Stimulated activated CD8-positive, alpha-beta memory T cell treated with anti-CD3 and anti-CD28 coated beads, Interleukin-4, amount 100 ng/mL, for 48 hours (primary cell): ENCODE measurements around the gene RRAGC.
"Not testable (repeated sequence)": the region's sequence is repeated elsewhere in the genome, so short reads cannot be mapped to it uniquely, and the experiment has no call there.

Experiments used
- DNase-seq: peaks from one replicate; pipeline ENCODE4 v3.0.0-alpha.2; 2020

Gene RRAGC

DNA sequence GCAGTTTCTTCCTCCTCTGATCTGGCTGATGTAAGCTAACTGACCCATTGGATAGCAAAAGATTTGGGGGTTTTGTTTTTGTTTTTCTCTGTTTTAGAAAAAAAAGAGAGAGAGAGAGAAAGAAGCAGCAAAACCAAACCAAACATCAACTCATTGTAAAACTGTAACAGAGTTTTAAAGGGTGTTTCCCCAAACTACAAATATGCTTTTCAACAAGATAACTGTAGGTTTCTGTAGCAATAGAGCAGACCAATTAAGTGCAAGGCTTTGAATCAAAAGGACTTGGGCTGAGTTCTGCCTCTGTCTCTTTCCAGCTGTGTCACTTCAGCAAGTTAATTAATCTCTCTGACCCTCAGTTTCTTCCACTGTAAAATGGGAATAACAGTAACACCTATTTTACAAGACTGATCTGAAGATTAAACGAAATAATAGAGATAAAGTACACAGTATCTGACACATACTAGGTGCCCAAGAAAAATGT lies 44.5 kb downstream of the RRAGC start:
- no peak for DNase-seq

DNA sequence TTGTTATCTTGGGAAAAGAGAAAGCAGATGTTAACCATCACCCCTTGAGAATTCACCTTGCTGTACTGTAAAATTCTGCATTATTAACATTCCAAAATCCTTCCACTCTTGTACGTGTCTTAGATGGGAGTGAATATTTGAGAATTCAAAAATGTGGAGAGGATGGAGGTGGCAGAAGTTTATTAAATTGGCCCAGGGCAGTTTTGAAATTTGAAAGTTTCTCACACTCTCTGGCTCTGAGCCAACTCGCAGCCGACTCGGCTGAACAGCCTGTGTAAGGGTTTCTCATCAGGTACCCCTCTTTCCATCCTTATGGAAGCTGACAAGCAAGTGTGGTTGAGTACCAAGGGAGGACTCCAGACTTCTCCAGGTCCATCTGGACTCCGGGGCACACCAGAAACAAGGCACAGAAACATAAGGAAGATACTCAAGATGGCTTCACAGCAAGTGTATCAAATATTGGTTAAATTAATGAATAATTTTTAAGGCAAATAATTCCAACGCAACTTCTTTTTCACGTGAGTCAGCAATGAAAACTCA lies 45.1 kb downstream of the RRAGC start:
- no peak for DNase-seq

DNA sequence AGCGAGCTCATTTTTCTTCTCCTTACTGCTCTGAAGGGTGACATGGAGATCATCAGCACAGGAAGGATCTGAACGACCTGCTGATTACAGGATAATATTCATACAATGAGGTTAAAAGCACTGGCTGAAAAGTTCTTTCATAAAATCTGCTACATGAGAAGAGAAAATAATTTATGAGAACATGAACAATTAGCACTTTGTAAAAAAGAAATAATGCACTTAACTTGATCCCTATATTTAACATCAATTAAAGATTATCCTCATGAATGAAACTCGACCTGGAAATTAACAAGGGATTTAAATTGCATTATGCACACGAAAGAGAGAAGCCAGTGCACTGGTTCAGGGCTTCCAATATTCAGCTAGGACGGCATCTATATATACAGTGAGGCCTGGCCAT lies 46.6 kb downstream of the RRAGC start:
- no peak for DNase-seq

DNA sequence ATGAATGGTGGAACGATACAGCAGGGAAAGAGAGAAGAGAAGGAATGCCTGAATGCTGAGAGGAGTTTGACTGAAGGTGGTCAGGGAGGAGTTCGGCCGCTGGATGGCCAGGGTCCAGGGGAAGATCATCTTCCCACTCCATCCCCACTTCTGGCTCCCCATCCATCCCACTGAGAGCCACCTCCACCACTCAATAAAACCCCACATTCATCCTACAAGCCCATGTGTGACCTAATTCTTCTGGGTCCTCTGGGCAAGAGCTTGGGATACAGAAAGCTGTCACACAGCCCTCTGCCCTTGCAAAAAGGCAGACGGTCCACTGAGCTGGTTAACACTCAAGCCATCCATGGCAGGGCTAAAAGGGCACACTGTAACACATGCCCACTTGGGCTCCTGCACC lies 48.1 kb downstream of the RRAGC start:
- not testable (repeated sequence) for DNase-seq

DNA sequence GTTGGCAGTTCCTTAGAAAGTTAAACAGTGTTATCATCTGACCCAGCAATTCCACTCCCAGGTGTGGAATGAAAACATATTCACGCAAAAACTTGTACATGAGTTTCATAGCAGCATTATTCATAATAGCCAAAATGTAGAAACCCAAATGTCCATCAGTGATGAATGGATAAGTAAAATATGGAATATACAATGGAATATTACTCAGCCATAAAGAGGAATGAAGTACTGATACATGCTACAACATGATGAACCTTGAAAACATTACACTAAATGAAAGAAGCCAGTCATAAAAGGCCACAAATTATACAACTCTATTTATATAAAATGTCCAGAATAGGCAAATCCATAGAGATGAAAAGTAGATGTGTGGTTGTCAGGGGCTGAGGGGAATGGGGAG lies 53.5 kb downstream of the RRAGC start:
- no peak for DNase-seq

DNA sequence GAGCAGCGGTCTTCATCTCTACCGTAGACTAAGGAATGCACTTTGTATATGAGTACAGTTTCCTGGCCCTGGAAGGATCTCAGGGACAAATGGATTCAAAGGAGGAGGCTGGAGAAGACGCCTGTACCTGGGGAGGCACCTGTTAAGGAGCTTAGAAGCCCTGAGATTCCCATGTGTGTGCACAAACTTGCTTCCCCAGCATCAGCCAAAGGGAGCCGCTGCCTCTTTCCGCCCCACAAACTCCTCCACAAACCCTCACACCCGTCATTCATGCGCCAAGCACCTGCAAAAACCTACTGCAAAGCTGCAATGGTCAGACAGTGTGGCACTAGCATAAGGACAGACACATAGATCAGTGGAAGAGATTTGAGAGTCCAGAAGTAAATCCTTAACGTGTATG lies 54.5 kb downstream of the RRAGC start:
- DNase-seq: no peak

DNA sequence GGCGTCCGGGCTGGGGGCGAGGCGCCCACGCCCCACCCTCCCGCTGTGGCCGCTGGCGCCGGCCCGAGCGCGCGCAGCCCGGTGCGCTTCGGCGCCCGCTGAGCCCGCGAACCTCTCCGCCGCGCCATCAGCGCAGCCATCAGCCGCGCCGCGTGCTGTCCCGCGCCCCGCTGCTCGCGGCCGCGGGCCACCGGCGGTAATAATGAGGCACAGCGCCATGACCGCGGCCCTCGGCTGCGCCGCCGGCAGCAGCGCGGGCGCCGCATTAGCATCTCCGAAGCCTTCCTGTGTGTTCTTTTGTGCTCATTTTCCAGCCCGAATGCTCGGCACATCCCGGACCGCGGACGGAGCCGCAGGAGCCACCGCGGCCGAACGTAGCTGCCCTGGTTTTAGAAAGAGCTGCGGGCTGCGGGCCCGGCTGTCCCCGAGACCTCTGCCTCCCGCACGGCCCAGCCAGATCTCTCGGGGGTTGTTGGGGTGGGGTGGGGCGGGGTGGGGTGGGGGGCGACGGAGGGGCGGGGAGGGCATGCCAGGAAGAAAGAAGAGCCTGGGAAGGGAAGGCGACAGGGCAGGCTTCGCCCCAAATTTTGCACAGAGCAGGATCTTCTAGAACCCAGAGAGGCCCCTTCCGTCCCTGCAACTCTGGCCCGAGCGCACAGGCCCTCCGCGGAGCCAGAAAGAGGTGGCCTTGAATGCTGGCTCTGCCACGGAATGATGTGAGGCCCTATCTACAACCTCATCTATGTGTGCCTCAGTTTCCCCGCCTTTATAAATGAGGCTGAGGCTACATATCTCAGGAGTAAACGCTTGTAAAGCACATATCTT lies 55.3 kb downstream of the RRAGC start:
- DNase-seq: no peak

DNA sequence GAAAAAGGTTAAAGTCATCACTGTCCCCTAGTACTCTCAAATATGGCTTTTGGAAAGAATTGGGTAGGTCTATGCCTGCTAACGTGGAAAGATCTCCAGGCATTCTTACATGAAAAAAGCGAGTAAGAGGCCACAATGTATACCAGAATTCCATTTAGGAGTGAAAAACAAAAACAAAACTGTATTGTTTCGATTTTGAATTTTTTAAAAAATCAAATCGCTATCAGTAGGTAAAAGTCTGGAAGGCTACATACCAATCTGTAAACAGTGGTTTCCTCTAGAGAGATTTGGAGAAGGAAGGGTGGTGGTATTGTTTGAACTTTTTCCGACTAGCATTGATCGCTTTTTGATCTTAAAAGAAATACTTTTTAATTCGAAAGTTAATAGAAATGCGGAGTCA lies 55.9 kb downstream of the RRAGC start:
- no peak for DNase-seq

DNA sequence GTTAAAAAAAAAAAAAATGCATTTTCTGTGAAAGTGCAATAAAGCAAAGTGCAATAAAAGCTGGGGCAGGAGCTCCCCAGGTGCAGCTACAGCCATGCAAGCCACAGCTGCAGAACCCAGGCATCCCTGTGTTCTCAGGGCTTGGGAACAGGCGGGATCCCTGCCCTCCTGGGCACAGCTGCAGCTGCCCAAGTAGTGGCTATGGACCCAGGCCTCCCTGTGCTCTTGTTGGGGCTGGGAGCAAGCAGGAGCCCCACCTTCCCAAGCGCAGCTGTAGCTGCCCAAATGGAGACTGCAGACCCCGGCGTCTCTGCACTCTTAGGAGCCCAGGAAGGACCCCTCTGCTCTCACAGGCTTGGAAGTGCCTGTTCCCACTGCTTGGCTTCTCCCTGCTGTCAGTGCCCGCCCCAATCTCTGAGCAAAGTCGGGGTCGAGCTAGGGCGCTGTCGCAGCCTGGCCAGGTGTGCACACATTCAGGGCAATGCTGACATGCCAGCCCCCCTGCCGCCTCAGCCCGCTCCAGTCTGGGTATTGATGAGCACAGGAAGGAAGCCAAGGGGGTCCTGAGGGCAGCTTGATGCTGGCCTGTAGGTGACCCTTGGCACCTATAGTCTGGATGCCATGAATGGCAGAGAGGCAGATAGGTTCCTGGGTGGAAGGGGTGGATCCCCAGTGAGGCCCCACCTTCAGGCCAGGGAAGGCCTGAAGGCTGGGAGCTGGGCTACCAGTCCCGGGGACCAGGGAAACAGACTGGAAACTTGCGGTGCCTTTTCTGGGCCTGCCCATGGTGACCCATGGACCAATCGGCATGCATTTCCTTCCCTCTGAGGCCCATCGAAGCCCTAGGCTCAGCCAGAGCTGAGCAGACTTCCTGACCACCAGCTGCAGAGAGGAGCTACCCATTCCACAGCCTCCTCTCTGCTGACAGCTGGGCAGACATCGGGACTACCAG lies 58.6 kb downstream of the RRAGC start:
- DNase-seq: no peak

DNA sequence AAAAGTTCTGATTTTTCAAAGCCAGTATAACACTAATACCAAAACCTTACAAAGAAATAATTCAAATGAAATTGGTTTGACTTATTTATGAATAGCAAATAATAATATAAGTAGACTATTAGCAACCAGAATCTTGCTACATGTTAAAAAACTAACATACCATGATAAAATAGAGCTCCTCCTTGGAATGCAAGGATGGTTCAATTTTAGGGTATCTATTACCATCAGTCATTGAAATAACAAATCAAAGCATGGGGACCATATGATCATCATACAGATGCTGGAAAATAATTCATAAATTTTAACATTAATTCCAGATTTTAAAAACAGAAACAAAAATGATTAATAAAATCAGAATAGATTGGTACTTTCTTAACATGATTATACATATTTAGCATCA lies 66.3 kb downstream of the RRAGC start:
- no peak for DNase-seq

DNA sequence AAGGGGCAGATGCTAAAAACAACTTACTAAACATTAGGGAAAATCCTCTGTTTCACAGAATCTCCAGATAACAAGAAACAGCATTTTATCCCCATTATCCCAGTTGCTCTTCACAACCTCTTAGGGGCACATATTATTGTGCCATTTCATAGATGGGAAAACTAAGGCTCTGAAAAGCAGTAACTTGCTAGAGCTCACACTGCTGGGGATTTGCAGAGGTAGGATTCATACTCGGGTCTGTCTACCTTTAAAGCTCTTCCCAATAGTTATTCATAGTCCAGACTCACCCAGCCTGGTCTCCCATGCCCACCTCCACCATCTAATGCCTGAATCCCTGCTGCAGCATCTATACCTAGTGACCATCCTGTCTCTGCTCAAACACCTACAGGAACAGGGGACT lies 67.7 kb downstream of the RRAGC start:
- no peak for DNase-seq

DNA sequence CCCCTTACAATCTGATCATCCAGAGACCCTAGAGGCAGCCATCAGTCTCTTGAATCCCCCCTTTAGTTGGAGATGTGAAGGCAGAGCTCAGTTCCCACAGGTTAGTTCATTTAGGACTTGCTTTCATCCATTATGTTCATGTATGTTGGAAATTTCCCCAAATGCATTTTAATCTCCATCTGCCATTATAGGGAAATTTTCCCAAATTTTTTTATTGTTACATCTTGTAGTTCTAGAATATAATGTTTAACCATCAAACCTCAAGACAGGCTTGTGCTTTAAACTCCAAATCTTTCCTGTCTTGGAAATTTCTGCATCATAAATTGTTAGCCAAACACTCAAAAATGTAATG lies 68.4 kb downstream of the RRAGC start:
- no peak for DNase-seq

DNA sequence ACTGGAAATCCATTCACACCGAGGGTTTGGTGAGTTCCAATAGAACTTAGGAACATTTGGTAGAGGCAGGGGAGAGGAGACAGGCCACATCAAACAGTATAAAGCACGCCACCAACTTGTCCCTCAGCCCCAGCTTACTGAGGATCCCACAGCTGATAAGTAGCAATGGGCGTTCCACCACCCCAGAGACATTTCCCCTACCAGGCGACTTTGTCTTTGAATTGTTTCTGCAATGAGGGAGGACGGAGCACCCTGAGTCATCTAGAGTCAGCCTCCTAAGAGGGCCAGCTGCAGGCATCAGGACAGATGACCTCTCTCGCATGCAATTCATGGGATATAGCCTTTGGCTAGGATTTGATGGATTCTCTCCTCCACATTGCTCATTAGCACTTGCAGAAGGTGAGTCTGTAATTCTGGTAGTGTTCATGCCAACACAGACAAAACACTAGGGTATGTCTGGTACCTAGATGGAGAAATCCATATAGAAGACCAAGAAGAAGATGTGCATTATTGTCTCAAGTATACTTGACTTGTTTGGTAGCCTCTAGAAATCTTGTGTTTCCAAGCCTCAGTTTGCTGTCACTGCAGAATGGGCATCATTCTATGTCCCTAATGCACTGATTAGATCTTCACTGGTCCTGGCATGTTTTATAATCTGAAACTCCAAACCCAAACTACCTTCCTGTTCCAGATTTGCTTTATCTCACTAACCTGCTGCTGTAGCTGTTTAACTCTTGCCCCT lies 69.0 kb downstream of the RRAGC start:
- DNase-seq: no peak

DNA sequence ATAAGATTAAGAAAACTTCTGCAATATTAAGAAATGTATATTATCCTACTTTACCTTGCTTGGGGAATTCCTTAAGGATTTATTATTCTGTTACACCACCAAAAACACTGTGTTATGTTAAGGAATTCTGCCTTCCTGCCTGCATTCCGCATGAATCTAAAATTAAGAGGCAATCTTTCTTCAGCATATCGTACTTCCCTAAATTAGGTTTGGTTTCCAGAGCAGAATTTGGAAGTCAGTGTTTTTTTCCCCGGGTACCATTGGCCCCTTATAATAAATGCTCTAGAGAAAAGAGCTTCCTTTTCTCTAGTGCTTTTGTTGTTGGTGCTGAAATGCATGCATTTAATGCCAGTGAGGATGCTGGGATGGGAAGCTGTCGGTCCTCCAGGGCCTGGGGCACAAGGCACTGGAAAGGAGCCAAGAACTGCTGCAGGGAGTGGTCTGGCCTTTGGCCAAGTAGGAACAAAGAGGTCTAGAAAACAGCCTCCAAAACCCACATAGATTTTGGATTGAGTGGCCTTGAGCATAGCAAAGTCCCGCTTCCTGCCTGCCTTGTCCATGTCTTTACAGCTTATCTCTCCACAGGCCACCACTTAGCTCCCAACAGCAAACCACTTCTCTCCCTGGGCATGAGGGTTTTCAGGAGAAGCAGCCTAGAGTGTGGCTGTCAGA lies 69.9 kb downstream of the RRAGC start:
- DNase-seq: no peak

DNA sequence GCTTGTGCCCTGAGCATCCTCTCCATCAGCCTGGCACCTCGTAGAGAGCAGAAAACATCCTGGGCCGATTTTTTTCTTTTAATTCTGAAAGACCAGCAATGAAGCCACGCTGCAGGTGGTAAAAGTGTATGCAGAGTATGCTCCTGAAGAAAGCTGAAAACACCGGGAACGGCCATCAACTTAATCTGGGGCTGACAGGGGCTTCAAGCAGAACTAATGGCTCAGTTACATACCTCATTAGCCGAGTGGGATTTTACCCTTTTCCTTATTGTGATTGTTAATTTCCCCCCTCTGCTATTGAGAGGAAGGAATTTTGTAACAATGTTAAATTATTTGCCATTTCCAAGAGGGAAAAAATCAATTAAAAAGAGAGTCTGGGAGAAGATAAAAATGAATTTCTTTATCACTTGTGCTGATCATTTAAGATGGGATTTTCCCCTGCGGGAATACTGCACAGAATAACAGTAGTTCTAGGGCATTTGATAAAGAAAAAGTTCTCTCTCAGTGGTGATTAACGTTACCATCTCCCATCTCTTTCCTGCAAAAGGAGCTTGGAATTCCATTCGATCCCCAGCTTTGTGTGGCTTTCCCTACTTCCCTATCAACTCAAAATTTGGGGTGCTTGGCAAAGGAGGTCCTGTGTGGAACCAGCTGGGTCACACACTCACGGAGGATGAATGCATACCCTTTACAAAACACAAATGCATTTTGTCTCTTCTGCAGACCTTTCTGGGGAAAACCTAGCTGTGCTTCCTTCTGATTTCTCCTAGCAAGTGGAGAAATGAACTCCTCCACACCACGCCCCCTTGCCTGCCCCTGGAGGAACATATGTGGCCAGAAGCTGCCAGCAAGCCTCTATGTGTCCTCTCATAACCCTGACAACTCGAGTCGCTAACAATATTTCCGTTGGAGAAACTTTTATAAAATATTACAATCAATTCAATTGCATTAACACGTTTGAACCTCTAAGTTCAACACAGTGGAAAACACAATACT lies 70.9 kb downstream of the RRAGC start:
- DNase-seq: no peak
